CD1c-positive myeloid dendritic cell (primary cell): Measurements from ENCODE around the gene PSAP.

Experiments used
- DNase-seq: peaks from one replicate; pipeline ENCODE4 v3.0.0-alpha.2; 2016; ENCODE audit errors: extremely low spot score

Gene PSAP

GRCh38 chr10:71845410-71846405 is 5.3 kb downstream of the PSAP start:
- DNase-seq: peak; percentile 39

- DNase-seq: no peak
These were observed 6.4 kb downstream of the PSAP start for GRCh38 chr10:71844695-71845094.

GRCh38 chr10:71844084-71844483 is 7.0 kb downstream of the PSAP start:
- DNase-seq: no peak

GRCh38 chr10:71842856-71843686 is 8.0 kb downstream of the PSAP start:
- no peak for DNase-seq

GRCh38 chr10:71842422-71842821 is 8.6 kb downstream of the PSAP start:
- DNase-seq: peak; percentile 48

- DNase-seq: no peak
These were observed 10.1 kb downstream of the PSAP start for GRCh38 chr10:71840958-71841335.

GRCh38 chr10:71840177-71840957 is 10.7 kb downstream of the PSAP start:
- peak; percentile 37 for DNase-seq

GRCh38 chr10:71838264-71839211 is 12.5 kb downstream of the PSAP start:
- DNase-seq: peak; percentile 63

- no peak for DNase-seq
These were observed 13.8 kb downstream of the PSAP start for GRCh38 chr10:71837098-71837827.

- peak; percentile 58 for DNase-seq
These were observed 14.5 kb downstream of the PSAP start for GRCh38 chr10:71836596-71836974.

- peak; percentile 45 for DNase-seq
These were observed 15.1 kb downstream of the PSAP start for GRCh38 chr10:71835671-71836595.

GRCh38 chr10:71834343-71834674 is 16.7 kb downstream of the PSAP start:
- DNase-seq: no peak

GRCh38 chr10:71833451-71834342 is 17.4 kb downstream of the PSAP start:
- no peak for DNase-seq

- DNase-seq: peak; percentile 68
These were observed 18.1 kb downstream of the PSAP start for GRCh38 chr10:71832967-71833366.

GRCh38 chr10:71831646-71832552 is 19.2 kb downstream of the PSAP start:
- no peak for DNase-seq

- DNase-seq: no peak
These were observed 20.3 kb downstream of the PSAP start for GRCh38 chr10:71830726-71831125.

- DNase-seq: no peak
These were observed 21.2 kb downstream of the PSAP start for GRCh38 chr10:71829896-71830295.
